Mucosa of stomach (tissue), 1 donor: ENCODE results near the gene CA7.

Source experiments
- H3K27me3 ChIP-seq: one replicate; pipeline ENCODE4 v1.7.0; 2013; ENCODE audit warnings: mild to moderate bottlenecking, low read length; ENCODE audit not compliant: control insufficient read depth, insufficient read depth
- H3K36me3 ChIP-seq: one replicate; pipeline ENCODE4 v1.7.0; 2013; ENCODE audit warnings: low read length; ENCODE audit not compliant: control insufficient read depth, insufficient read depth
- H3K4me1 ChIP-seq: one replicate; pipeline ENCODE4 v1.7.0; 2013; ENCODE audit warnings: mild to moderate bottlenecking, low read length; ENCODE audit not compliant: control insufficient read depth, insufficient read depth
- H3K4me3 ChIP-seq: one replicate; pipeline ENCODE4 v1.7.0; 2013; ENCODE audit warnings: low read length
- H3K9ac ChIP-seq: one replicate; pipeline ENCODE4 v1.7.0; 2013; ENCODE audit warnings: mild to moderate bottlenecking, low read length, moderate library complexity
- H3K9me3 ChIP-seq: one replicate; pipeline ENCODE4 v1.7.0; 2013; ENCODE audit warnings: mild to moderate bottlenecking, low read length, moderate library complexity; ENCODE audit not compliant: control insufficient read depth
- donor health status: Pancreatic carcinoma.

Gene CA7

GRCh38 chr16:66881560-66881959 lies 37.3 kb downstream of the CA7 start:
- Histone ChIP-seq H3K4me1 (peaks cover 5% of the 10 kb centered on the region), H3K9me3 (no peaks in the 10 kb centered on the region), H3K9ac (no peak overlapping the region), H3K36me3 (peaks cover under 1% of the 10 kb centered on the region), H3K27me3 (no peaks in the 10 kb centered on the region), H3K4me3 (no peak overlapping the region)

- Histone ChIP-seq H3K36me3 (peaks cover 5% of the 10 kb centered on the region), H3K4me1 (peaks cover 5% of the 10 kb centered on the region), H3K9ac (no peak overlapping the region), H3K27me3 (no peaks in the 10 kb centered on the region), H3K9me3 (no peaks in the 10 kb centered on the region), H3K4me3 (no peak overlapping the region)
Observed at GRCh38 chr16:66881964-66882508, 37.8 kb downstream of the CA7 start.

GRCh38 chr16:66882702-66883101 lies 38.5 kb downstream of the CA7 start:
- no peaks in the 10 kb centered on the region for H3K27me3 ChIP-seq
- peaks cover 5% of the 10 kb centered on the region for H3K4me1 ChIP-seq
- no peaks in the 10 kb centered on the region for H3K9me3 ChIP-seq
- peaks cover 9% of the 10 kb centered on the region for H3K36me3 ChIP-seq
- H3K4me3 ChIP-seq = no peak overlapping the region
- H3K9ac ChIP-seq = no peak overlapping the region

- Histone ChIP-seq H3K9me3 (no peaks in the 10 kb centered on the region), H3K27me3 (no peaks in the 10 kb centered on the region), H3K9ac (no peak overlapping the region), H3K4me1 (no peaks in the 10 kb centered on the region), H3K4me3 (no peak overlapping the region), H3K36me3 (peaks cover 9% of the 10 kb centered on the region)
Observed at GRCh38 chr16:66885491-66885890, 41.3 kb downstream of the CA7 start.

DNA sequence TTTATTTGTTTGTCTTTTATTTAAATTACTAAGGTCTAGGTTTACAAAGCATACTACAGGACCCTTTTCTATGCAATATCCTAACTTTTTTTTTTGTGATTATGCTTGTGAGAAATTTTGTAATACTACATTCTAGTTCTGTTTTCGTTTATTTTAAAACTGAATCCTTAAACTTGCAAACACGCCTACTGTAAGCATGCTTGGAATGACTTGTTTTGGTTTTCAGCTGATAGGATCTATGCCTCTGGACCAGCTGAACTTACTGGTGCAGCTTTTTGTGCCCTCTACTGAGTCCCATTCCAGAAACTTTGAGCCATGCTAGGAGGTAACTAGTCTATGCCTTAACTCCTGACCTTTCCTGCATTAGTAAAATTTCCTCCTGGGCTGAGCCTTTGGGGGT lies 42.1 kb downstream of the CA7 start:
- H3K36me3 ChIP-seq = peaks cover 9% of the 10 kb centered on the region
- H3K27me3 ChIP-seq = no peaks in the 10 kb centered on the region
- no peaks in the 10 kb centered on the region for H3K9me3 ChIP-seq
- no peaks in the 10 kb centered on the region for H3K4me1 ChIP-seq
- H3K9ac ChIP-seq = no peak overlapping the region
- no peak overlapping the region for H3K4me3 ChIP-seq

DNA sequence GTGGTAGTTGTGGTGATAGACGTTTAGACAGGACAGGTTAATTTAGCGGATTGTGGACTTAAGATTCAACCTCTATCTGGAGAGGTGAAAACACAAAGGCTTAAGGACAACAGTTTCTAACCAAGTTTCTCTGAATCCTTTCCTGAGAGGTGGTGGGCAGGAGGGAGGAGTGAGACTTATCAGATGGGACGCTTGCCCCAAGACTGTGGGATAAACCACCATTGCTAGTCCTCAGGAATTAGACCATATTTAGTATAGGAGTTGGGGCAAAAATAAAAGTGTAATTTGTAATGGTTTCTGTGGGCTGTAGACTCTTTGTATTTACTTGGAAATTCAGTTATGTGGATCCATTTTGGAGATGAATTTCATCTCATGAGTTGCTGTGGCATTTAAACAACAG lies 42.7 kb downstream of the CA7 start:
- Histone ChIP-seq H3K4me1 (no peaks in the 10 kb centered on the region), H3K4me3 (no peak overlapping the region), H3K27me3 (no peaks in the 10 kb centered on the region), H3K9me3 (no peaks in the 10 kb centered on the region), H3K36me3 (peaks cover 9% of the 10 kb centered on the region), H3K9ac (no peak overlapping the region)

DNA sequence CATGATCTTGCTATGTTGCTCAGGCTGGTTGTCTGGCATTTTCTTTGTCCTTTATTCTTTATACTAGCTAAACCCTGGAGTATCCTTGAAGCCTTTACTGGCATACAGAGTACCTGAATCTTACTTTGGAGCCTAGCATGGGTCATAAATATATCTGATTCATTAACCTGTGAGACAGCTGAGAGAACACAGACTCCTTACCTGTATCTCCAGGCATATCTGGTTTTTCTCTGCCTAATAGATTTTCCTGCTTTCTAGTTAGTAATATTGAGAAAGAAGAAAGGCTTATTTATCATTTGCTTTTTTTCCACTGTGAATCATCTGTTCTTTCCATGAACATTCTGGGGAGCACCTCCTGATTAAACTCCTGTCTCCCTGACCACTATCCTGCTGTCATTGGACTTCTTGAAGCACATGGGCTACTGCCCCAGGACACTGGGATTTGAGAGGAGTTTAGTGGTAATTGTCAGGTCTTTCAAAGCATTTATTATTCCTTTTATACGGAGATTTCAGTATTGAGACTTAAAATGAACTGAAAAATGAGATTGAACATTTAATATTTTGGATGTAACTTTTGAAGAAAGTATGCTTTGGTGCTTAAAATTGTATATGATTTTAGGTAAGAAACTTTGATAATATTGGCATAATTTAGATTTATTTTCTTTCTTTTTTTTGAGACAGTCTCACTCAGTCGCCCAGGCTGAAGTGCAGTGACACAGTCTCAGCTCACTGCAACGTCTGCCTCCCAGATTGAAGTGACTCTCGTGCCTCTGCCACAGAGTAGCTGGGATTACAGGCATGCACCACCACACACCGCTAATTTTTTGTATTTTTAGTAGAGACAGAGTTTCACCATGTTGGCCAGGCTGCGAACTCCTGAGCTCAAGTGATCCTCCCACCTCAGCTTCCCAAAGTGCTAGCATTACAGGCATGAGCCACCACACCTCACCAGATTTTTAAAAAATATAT lies 44.7 kb downstream of the CA7 start:
- H3K9me3 ChIP-seq = no peaks in the 10 kb centered on the region
- no peak overlapping the region for H3K9ac ChIP-seq

GRCh38 chr16:66889622-66890021 lies 45.4 kb downstream of the CA7 start:
- H3K4me1 ChIP-seq = no peaks in the 10 kb centered on the region
- no peaks in the 10 kb centered on the region for H3K9me3 ChIP-seq
- peaks cover 9% of the 10 kb centered on the region for H3K36me3 ChIP-seq
- H3K4me3 ChIP-seq = no peak overlapping the region
- H3K9ac ChIP-seq = no peak overlapping the region
- H3K27me3 ChIP-seq = no peaks in the 10 kb centered on the region

More for the DNA sequence above, 44.7 kb downstream of the CA7 start:
- Histone ChIP-seq H3K4me1 (no peaks in the 10 kb centered on the region), H3K27me3 (no peaks in the 10 kb centered on the region), H3K36me3 (peaks cover 9% of the 10 kb centered on the region), H3K4me3 (no peak overlapping the region)

GRCh38 chr16:66890799-66891198 lies 46.6 kb downstream of the CA7 start:
- no peak overlapping the region for H3K4me3 ChIP-seq
- peaks cover 7% of the 10 kb centered on the region for H3K4me1 ChIP-seq
- peaks cover 9% of the 10 kb centered on the region for H3K36me3 ChIP-seq
- H3K9me3 ChIP-seq = no peaks in the 10 kb centered on the region
- H3K9ac ChIP-seq = no peak overlapping the region
- no peaks in the 10 kb centered on the region for H3K27me3 ChIP-seq

GRCh38 chr16:66891360-66891759 lies 47.1 kb downstream of the CA7 start:
- Histone ChIP-seq H3K9me3 (no peaks in the 10 kb centered on the region), H3K9ac (no peak overlapping the region), H3K27me3 (no peaks in the 10 kb centered on the region), H3K4me1 (peaks cover 12% of the 10 kb centered on the region), H3K4me3 (no peak overlapping the region), H3K36me3 (peaks cover 9% of the 10 kb centered on the region)

GRCh38 chr16:66891797-66892196 lies 47.6 kb downstream of the CA7 start:
- Histone ChIP-seq H3K4me3 (no peak overlapping the region), H3K4me1 (peaks cover 14% of the 10 kb centered on the region), H3K27me3 (no peaks in the 10 kb centered on the region), H3K9me3 (no peaks in the 10 kb centered on the region), H3K36me3 (peaks cover 6% of the 10 kb centered on the region), H3K9ac (no peak overlapping the region)

- H3K36me3 ChIP-seq = no peaks in the 10 kb centered on the region
- no peaks in the 10 kb centered on the region for H3K9me3 ChIP-seq
- peaks cover 21% of the 10 kb centered on the region for H3K4me1 ChIP-seq
- no peak overlapping the region for H3K9ac ChIP-seq
- no peak overlapping the region for H3K4me3 ChIP-seq
- no peaks in the 10 kb centered on the region for H3K27me3 ChIP-seq
Observed at GRCh38 chr16:66894055-66894454, 49.8 kb downstream of the CA7 start.
